GM18858 (cell line): ENCODE data around the gene ARRDC4.

ENCODE experiments used
- ATAC-seq: cut with Tn5 transposase; IDR thresholded peaks from one replicate; pipeline ENCODE4 v1.9.1; 2021; ENCODE audit not compliant: unreplicated experiment

Gene ARRDC4

GRCh38 chr15:97995881-97996603, 35.5 kb downstream of the ARRDC4 start:
- no peak for ATAC-seq

- ATAC-seq = no peak
These were observed 38.0 kb downstream of the ARRDC4 start for GRCh38 chr15:97998307-97999071.

- ATAC-seq = no peak
These were observed 40.0 kb downstream of the ARRDC4 start for GRCh38 chr15:98000249-98001203.

- no peak for ATAC-seq
These were observed 41.2 kb downstream of the ARRDC4 start for GRCh38 chr15:98001663-98002194.

DNA sequence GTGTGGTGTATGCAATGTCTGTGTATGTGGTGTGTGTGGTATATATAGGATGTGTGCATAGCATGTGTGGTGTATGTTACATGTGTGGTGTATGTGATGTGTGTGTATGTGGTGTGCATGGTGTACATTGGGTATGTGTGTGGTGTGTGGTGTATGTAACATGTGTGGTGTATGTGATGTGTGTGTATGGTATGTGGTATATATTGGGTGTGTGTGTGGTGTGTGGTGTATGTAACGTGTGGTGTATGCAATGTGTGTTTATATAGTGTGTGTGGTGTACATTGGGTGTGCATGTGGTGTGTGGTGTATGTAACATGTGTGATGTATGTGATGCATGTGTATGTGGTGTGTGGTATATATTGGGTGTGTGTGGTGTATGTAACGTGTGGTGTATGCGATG, 41.9 kb downstream of the ARRDC4 start:
- no peak for ATAC-seq

DNA sequence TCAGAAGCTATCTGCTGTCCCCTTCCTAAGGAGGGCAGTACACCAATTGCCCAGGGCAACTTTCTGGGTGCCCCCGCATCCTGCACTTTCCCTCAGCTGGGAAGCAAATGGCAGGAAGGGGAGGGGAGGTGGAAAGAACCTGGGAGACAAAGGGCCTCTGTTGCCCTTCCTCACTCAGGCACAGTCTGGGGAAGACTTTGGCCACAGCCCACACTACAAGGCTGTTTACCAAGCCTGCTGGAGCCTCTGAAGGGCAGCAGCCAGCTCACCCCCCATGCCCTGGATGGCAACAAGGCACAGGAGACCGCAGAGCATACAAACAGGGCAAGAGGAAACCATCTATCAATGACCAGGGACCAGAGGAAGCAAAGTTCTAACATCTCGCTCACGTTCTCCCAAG, 42.4 kb downstream of the ARRDC4 start:
- ATAC-seq = no peak

DNA sequence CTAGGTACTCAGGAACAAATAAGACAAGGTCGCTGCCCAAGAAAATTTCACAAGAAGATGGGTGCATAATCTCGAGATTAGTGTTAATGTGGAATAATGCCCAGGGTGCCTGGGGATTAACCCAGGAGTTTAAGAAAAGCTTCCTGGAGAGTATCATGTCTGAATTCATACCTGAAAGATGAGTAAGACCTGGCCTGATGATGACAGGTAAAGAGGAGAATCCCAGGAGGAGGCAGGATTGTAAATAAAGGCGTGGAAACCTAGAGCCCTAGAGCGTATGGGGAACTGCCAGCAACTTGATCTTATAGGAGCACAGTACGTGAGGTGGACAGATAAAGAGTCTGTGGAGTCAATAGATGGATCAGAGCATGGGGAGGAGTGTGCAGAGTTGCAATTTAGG, 43.0 kb downstream of the ARRDC4 start:
- no peak for ATAC-seq

DNA sequence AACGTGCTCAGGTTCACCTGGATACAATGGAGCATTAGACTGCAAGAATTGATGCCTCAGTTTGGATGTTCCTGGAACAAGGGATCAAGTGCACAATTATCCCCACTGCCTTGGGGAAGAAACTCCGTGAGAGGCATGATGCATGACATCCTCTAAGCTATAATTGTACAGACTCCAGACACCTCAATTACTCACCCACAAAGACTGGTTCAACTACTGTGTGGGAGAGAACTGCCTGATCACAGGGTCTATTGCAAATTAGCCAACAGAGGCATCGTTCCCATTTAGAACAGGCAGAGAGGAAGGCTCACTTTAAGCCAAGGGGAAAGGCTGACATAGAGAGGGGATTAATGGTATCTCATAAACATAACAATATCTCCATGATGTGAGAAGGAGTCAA, 43.5 kb downstream of the ARRDC4 start:
- no peak for ATAC-seq

DNA sequence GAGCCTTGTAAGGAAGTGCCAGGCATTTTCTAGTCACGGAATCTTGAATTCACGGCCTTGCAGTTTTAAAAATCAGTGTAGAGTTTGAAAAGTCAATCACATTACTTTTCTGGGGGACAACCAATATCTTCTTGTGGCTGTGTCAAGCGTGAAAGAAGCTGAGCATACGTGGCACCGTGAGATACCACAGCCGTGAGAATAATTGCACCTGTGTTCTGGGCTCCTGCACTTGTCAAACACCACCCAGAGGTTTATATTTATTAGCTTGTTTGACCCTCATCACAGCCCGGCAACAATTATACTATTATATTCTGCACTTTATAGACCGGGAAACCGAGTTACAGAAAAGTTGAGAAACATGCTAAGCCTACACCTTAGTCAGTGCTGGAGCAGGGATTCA, 45.2 kb downstream of the ARRDC4 start:
- ATAC-seq = no peak

DNA sequence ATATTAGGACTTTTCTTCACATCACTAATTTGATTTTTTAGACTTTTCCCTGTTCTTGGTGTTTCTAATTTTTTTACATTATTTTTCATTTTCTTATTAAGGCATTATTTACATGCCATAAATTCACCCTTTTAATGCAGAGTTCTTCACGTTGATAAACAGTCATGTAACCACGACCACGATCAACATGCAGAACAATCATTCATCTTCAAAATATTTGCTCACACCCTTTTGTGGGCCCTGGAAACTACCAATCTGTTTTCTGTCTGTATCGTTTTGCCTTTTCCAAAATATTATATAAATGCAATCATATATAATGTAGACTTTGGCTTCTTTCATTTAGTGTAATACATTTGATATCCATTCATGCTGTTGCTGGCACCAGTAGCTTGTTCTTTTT, 48.7 kb downstream of the ARRDC4 start:
- no peak for ATAC-seq

GRCh38 chr15:98009971-98010370, 49.5 kb downstream of the ARRDC4 start:
- no peak for ATAC-seq

GRCh38 chr15:98012354-98012753, 51.9 kb downstream of the ARRDC4 start:
- no peak for ATAC-seq

DNA sequence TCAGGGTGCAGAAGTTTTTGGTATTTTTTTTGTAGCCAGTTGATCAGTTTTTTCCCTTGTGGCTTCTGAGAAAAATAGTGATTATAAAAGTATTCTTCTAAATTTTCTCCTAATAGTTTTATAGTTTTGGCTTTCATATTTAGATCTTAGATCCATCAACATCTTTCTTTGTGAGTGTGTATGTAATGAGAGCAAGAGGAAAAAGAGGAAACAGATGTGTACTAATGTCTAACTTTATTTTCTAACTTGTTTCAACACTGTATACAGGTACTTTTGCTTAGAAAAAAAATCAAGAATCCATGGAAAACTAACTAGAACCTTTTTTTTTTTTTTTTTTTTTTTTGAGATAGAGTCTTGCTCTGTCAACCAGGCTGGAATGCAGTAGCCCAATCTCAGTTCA, 53.1 kb downstream of the ARRDC4 start:
- ATAC-seq = no peak

DNA sequence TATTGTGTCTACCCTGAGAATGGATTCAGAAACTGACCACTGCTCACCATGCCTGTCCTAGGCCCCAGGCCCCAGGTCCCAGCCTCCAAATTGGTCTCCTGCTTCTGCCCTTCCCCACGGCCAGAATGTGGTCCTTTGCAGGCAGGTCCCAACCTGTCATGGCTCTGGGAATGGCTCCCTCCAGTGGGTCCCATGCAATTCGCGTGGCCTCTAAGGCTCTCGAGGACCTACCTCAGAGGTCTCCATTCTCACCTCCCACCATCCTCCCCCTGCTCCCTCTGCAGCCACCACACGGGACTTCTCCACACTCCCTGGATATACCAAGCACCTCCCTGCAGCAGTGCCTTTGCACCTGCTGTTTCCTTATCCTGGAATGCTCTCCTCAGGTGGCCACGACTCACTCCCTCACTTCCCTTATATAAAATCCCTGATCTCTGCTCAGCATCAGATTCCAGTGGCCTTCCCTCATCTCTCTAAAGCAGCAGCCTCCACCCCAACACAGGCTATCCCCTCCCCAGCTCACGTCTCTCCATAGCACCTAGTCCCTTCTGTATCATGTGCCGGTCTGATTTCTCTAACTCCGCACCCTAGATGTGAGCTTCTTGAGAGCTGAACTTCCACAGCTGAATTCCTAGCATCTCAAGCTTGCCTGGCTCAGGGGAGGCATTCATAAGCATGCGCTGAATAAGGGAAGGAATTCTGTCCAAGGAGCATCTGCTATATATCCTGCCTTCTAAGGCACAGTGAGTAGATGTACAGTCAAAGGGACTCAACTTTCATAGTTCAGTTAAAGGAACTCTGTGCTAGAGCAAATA, 56.9 kb downstream of the ARRDC4 start:
- ATAC-seq = no peak

- ATAC-seq = no peak
These were observed 58.4 kb downstream of the ARRDC4 start for GRCh38 chr15:98018761-98019351.
